Measurements from ENCODE around the gene FGFR2. TPM values are rescaled to one million over a fixed set of nuclear protein-coding genes. Genes with fewer than 3 reads are reported as not detected.
A peak's percentile ranks its signal among the peaks of the same experiment; 100 is the strongest.
"Not testable (repeated sequence)": the region's sequence is repeated elsewhere in the genome, so short reads cannot be mapped to it uniquely, and the experiment has no call there.

Gene FGFR2
- total and polyA plus RNA-seq, 11 donors = 0.13 to 4.1 (median 0.35) TPM; not detected in 1

DNA sequence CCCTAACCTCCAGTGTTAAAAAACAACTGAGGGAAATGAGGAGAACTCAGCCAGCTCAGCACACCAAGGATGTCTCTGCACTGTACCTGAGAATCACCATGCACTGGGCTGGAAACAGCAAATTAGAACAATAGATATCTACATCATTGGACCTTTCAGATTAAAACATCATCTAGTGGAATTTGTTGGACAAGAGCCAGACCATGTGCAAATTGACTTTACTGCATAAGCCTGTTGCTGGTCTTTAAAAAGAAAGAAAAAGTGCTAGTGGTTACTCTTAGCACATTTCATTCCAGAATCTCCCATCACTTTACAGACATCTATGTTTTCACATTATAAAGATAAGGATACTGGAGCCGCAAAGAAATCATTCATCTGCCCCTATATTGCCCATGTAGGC lies 75.4 kb downstream of the FGFR2 start:
- Histone ChIP-seq H3K4me3 (no peak overlapping the region), H3K27ac (peak overlapping the region in 1 of 12 donors; percentile 57), H3K36me3 (no peaks in the 10 kb centered on the region), H3K4me1 (peaks cover 0 to 5% (median 0%) of the 10 kb centered on the region in 12 donors), H3K9me3 (no peaks in the 10 kb centered on the region), H3K27me3 (no peaks in the 10 kb centered on the region)
- intact Hi-C loops (cut with DNase I) = no loop called here
- no peak for ATAC-seq
- WGBS, 4 donors = 75 to 91% (median 90%) methylated on average over 1 of the region's 1 CpG
- no peak for TF ChIP-seq POLR2A (IDR thresholded peaks at IDR 0.05)
- TF ChIP-seq, protein P1, sequence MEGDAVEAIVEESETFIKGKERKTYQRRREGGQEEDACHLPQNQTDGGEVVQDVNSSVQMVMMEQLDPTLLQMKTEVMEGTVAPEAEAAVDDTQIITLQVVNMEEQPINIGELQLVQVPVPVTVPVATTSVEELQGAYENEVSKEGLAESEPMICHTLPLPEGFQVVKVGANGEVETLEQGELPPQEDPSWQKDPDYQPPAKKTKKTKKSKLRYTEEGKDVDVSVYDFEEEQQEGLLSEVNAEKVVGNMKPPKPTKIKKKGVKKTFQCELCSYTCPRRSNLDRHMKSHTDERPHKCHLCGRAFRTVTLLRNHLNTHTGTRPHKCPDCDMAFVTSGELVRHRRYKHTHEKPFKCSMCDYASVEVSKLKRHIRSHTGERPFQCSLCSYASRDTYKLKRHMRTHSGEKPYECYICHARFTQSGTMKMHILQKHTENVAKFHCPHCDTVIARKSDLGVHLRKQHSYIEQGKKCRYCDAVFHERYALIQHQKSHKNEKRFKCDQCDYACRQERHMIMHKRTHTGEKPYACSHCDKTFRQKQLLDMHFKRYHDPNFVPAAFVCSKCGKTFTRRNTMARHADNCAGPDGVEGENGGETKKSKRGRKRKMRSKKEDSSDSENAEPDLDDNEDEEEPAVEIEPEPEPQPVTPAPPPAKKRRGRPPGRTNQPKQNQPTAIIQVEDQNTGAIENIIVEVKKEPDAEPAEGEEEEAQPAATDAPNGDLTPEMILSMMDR (IDR thresholded peaks at IDR 0.05) = no peak
- no peak for DNase-seq

DNA sequence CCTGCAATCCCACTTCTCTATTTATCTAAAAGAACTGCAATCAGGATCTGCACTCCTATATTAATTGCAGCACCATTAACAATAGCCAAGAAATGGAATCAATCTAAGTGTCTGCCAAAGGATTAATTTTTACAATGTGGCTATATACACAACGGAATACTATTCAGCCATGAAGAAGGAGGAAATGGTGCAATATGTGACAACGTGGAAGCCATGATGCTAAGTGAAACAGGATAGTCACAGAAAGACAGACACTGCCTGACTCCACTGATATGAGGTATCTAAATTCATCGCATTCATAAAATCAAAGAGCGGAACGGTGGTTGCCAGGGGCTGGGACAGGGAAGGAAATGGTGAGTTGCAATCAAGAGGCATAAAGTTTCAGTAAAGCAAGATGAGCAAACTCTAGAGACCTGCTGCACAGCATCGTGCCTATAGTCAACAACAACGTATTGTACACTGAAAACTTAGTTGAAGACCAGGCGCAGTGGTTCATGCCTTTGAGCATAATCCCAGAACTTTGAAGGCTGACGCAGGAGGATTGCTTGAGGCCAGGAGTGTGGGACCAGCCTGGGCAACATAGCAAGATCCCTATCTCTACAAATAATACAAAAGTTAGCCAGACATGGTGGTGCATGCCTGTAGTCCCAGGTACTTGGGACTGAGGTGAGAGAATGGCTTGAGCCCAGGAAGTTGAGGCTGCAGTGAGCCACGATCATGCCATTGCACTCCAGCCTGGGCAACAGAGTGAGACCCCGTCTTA lies 76.3 kb downstream of the FGFR2 start:
- no peaks in the 10 kb centered on the region for H3K9me3 ChIP-seq
- H3K4me1 ChIP-seq = peaks cover 0 to 5% (median 0%) of the 10 kb centered on the region in 12 donors
- H3K27me3 ChIP-seq = no peaks in the 10 kb centered on the region
- H3K27ac ChIP-seq = no peak overlapping the region
- 82 to 85% (median 84%) methylated on average over 11 of the region's 11 CpGs for WGBS, 4 donors
- intact Hi-C loops (cut with DNase I) = no loop called here
- no peaks in the 10 kb centered on the region for H3K36me3 ChIP-seq
- H3K4me3 ChIP-seq = no peak overlapping the region
- ATAC-seq = no peak
- DNase-seq = no peak
- TF ChIP-seq POLR2A (IDR thresholded peaks at IDR 0.05) = no peak
- TF ChIP-seq, protein P1 (IDR thresholded peaks at IDR 0.05) = no peak

DNA sequence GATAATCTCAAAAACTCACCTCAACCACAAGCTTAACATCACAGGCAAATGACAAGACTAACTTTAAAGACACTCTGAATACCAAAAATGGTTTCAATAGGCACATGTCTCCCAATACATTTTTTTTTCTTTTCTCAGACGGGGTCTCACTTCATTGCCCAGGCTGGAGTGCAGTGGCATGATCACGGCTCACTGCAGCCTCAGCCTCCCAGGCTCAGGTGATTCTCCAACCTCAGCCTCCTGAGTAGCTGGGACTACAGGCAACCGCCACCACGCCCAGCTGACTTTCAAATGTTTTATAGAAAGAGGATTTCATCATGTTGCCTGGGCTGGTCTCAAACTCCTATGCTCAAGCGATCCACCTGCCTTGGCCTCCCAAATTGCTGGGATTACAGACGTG lies 77.7 kb downstream of the FGFR2 start:
- H3K27me3 ChIP-seq; ATAC-seq; intact Hi-C loops (cut with DNase I); H3K4me1 ChIP-seq; H3K36me3 ChIP-seq; H3K4me3 ChIP-seq; H3K9me3 ChIP-seq; DNase-seq: not testable (repeated sequence)
- H3K27ac ChIP-seq = peak overlapping the region in 1 of 12 donors; percentile 20
- WGBS, 4 donors = 90 to 97% (median 91%) methylated on average over 6 of the region's 6 CpGs

DNA sequence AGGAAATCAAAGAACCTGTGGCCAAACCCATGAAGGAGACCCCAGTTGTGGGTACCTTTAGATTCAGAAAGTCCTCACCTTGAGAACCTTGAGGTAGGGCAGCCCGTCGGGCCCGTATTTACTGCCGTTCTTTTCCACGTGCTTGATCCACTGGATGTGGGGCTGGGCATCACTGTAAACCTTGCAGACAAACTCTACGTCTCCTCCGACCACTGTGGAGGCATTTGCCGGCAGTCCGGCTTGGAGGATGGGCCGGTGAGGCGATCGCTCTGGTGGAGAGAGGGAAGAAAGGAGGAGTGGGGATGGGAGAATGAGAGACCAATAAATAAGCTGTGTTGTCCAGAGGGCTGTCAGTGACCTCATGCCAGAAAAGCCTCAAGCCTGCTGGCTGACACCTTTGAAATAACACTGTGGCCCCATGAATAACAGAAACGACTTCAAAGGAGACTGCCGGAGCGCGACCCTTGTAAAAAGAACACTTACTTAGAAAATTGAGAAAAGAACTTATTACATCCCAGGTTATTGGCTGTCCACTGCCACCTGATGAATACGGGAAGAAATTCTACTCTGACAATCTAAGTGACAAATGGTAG lies 78.2 kb downstream of the FGFR2 start:
- Histone ChIP-seq H3K36me3 (no peaks in the 10 kb centered on the region), H3K4me3 (no peak overlapping the region), H3K27me3 (no peaks in the 10 kb centered on the region), H3K27ac (peak overlapping the region in 1 of 12 donors; percentile 20), H3K4me1 (peaks cover 0 to 5% (median 0%) of the 10 kb centered on the region in 12 donors), H3K9me3 (no peaks in the 10 kb centered on the region)
- TF ChIP-seq POLR2A (IDR thresholded peaks at IDR 0.05) = no peak
- TF ChIP-seq, protein P1 (IDR thresholded peaks at IDR 0.05) = no peak
- ATAC-seq = no peak
- intact Hi-C loops (cut with DNase I) = no loop called here
- 80 to 84% (median 83%) methylated on average over 16 to 17 of the region's 17 CpGs for WGBS, 4 donors
- no peak for DNase-seq

Data from heart left ventricle (tissue), 16 donors.